GM12878 (cell line): Measurements from ENCODE around the gene HID1.
A peak's percentile ranks its signal among the peaks of the same experiment; 100 is the strongest.

Experiments
- EED ChIP-seq: sonication (generic); IDR thresholded peaks from 2 replicates; pipeline ENCODE4 v1.6.1; 2016; ENCODE audit warnings: antibody characterized with exemption, low read depth
- EP300 ChIP-seq, 2 experiments: fragments of 150-350 bp in 1 of 2; IDR thresholded peaks; 2 replicates each; pipeline ENCODE4 v1.6.1; 2011 to 2012; ENCODE audit warnings: low read depth in 2 of 2, low read length in 2 of 2, borderline replicate concordance in 1 of 2, improper control_type of control experiment in 1 of 2, inconsistent platforms in 1 of 2; ENCODE audit not compliant: control insufficient read depth in 1 of 2
- HDAC6 ChIP-seq: fragments of 200-600 bp; sonication (generic); IDR thresholded peaks from one replicate; pipeline ENCODE4 v1.8.0; 2017; ENCODE audit warnings: antibody characterized with exemption; ENCODE audit not compliant: unreplicated experiment
- POLR2A ChIP-seq: IDR thresholded peaks from 2 replicates; pipeline ENCODE4 v1.6.1; 2011; ENCODE audit warnings: low read depth, mild to moderate bottlenecking, low read length
- POLR2AphosphoS2 ChIP-seq: IDR thresholded peaks from 2 replicates; pipeline ENCODE4 v1.6.1; 2011; ENCODE audit warnings: low read depth, mild to moderate bottlenecking, low read length, improper control_type of control experiment, moderate library complexity
- POLR2AphosphoS5 ChIP-seq: IDR thresholded peaks from 2 replicates; pipeline ENCODE4 v1.6.1; 2011; ENCODE audit warnings: mild to moderate bottlenecking, low read length, inconsistent platforms
- SPI1 ChIP-seq: IDR thresholded peaks from 2 replicates; pipeline ENCODE4 v1.6.1; 2011; ENCODE audit warnings: low read depth, mild to moderate bottlenecking, low read length, moderate library complexity, borderline replicate concordance; ENCODE audit not compliant: insufficient read depth
- SRF ChIP-seq, 2 experiments: IDR thresholded peaks; 2 replicates each; pipeline ENCODE4 v1.6.1; 2011; ENCODE audit warnings: low read depth in 2 of 2, low read length in 2 of 2, mild to moderate bottlenecking in 1 of 2, moderate library complexity in 1 of 2
- ZSCAN29 ChIP-seq: fragments of 450-650 bp; IDR thresholded peaks from 2 replicates; pipeline ENCODE4 v1.6.1; 2017; ENCODE audit warnings: mild to moderate bottlenecking, moderate library complexity
- TF ChIP-seq, protein P1 (sequence below): fragments of 450-650 bp; IDR thresholded peaks from 2 replicates; pipeline ENCODE4 v1.6.1; 2014; ENCODE audit warnings: mild to moderate bottlenecking
- TF ChIP-seq, protein P2 (sequence below), 3 experiments: IDR thresholded peaks in 2 of 3; conservative IDR thresholded peaks in 1 of 3; 2 replicates each; pipeline ENCODE4 v1.5.1; 2011; ENCODE audit warnings: low read depth in 3 of 3, low read length in 3 of 3, mild to moderate bottlenecking in 3 of 3, control low read depth in 2 of 3, moderate library complexity in 2 of 3, inconsistent platforms in 1 of 3, mixed read lengths in 1 of 3; ENCODE audit not compliant: control insufficient read depth in 2 of 3, insufficient read depth in 1 of 3; ENCODE audit errors: extremely low read depth in 1 of 3
- TF ChIP-seq, protein P3 (sequence below): IDR thresholded peaks from 2 replicates; pipeline ENCODE4 v1.6.1; 2012; ENCODE audit warnings: low read depth, low read length, improper control_type of control experiment

DNA sequence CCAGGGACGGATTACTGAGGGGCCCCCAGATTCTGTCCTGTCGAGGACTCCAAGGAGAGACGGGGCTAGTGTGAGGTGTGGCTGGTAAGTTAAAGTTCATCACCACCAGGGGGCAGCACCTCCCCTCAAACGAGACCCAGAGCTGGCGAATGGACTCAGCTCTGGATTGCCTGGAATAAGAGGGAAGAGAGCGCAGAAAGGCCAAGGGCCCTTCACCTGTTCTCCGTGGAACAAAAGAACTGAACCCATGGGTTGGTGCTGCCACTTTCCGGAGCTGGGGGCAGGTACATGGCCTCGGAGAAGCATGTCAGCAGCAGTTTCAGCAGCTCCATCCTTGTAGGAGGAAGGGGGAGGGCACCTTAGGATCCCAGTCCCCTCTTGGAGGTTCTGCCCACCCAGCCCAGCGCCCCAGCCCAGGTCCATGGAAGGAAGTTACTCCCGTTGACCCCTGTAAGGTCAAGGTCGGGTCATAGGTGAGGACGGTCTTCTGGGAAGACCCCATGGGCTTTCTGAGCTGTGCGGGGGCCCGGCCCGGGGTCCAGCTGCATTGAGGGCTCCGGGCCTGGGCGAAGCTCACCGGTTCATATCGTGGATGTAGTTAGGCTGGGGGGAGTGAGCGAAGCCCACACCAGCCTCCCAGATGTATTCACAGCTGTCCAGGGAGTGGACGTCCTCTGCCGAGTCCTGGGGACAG lies 10.8 kb downstream of the HID1 start:
- TF ChIP-seq HDAC6 = no peak
- no peak for TF ChIP-seq SPI1
- TF ChIP-seq, protein P1, sequence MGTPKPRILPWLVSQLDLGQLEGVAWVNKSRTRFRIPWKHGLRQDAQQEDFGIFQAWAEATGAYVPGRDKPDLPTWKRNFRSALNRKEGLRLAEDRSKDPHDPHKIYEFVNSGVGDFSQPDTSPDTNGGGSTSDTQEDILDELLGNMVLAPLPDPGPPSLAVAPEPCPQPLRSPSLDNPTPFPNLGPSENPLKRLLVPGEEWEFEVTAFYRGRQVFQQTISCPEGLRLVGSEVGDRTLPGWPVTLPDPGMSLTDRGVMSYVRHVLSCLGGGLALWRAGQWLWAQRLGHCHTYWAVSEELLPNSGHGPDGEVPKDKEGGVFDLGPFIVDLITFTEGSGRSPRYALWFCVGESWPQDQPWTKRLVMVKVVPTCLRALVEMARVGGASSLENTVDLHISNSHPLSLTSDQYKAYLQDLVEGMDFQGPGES = no peak
- no peak for TF ChIP-seq POLR2AphosphoS5
- TF ChIP-seq, protein P2, sequence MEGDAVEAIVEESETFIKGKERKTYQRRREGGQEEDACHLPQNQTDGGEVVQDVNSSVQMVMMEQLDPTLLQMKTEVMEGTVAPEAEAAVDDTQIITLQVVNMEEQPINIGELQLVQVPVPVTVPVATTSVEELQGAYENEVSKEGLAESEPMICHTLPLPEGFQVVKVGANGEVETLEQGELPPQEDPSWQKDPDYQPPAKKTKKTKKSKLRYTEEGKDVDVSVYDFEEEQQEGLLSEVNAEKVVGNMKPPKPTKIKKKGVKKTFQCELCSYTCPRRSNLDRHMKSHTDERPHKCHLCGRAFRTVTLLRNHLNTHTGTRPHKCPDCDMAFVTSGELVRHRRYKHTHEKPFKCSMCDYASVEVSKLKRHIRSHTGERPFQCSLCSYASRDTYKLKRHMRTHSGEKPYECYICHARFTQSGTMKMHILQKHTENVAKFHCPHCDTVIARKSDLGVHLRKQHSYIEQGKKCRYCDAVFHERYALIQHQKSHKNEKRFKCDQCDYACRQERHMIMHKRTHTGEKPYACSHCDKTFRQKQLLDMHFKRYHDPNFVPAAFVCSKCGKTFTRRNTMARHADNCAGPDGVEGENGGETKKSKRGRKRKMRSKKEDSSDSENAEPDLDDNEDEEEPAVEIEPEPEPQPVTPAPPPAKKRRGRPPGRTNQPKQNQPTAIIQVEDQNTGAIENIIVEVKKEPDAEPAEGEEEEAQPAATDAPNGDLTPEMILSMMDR (IDR thresholded peaks at IDR 0.05 in 2 of 3, conservative IDR thresholded peaks at IDR 0.05 in 1 of 3; ENCODE audit: control insufficient read depth in 2 of 3, extremely low read depth in 1 of 3, insufficient read depth in 1 of 3, low read depth in 3 of 3, low read length in 3 of 3) = peak; percentile 62 to 83 (median 72)
- no peak for TF ChIP-seq EED
- TF ChIP-seq POLR2A = no peak
- TF ChIP-seq, protein P3, sequence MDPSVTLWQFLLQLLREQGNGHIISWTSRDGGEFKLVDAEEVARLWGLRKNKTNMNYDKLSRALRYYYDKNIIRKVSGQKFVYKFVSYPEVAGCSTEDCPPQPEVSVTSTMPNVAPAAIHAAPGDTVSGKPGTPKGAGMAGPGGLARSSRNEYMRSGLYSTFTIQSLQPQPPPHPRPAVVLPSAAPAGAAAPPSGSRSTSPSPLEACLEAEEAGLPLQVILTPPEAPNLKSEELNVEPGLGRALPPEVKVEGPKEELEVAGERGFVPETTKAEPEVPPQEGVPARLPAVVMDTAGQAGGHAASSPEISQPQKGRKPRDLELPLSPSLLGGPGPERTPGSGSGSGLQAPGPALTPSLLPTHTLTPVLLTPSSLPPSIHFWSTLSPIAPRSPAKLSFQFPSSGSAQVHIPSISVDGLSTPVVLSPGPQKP = no peak
- no peak for TF ChIP-seq SRF (IDR thresholded peaks at IDR 0.05; ENCODE audit: low read depth in 2 of 2, low read length in 2 of 2)
- TF ChIP-seq EP300 (IDR thresholded peaks at IDR 0.05; ENCODE audit: borderline replicate concordance in 1 of 2, control insufficient read depth in 1 of 2, low read depth in 2 of 2, low read length in 2 of 2) = no peak
- TF ChIP-seq ZSCAN29 = no peak
- no peak for TF ChIP-seq POLR2AphosphoS2
